IPS DF 6.9 (cell line): Measurements from ENCODE around the gene PTPRD.

Experiments
- DNase-seq: peaks from one replicate; pipeline ENCODE4 v3.0.0-alpha.2; 2013; ENCODE audit warnings: low read depth, low spot score
- H3K27ac ChIP-seq: one replicate; pipeline ENCODE4 v1.5.1; 2013; ENCODE audit warnings: low read length, control low read depth
- H3K27me3 ChIP-seq: 2 replicates; pipeline ENCODE4 v1.6.1; 2013; ENCODE audit warnings: mild to moderate bottlenecking, low read length; ENCODE audit not compliant: control insufficient read depth, insufficient read depth
- H3K36me3 ChIP-seq: 2 replicates; pipeline ENCODE4 v1.6.1; 2013; ENCODE audit warnings: low read length; ENCODE audit not compliant: control insufficient read depth, insufficient read depth
- H3K4me1 ChIP-seq: 2 replicates; pipeline ENCODE4 v1.6.1; 2013; ENCODE audit warnings: low read length; ENCODE audit not compliant: control insufficient read depth, insufficient read depth
- H3K4me3 ChIP-seq: 2 replicates; pipeline ENCODE4 v1.5.1; 2013; ENCODE audit warnings: mild to moderate bottlenecking, low read length
- H3K9me3 ChIP-seq: 2 replicates; pipeline ENCODE4 v1.6.1; 2013; ENCODE audit warnings: low read length, inconsistent platforms; ENCODE audit not compliant: control insufficient read depth, insufficient read depth
- WGBS: extraction: QIAGEN DNeasy Blood & Tissue Kit; methylation state at CpG from one replicate; pipeline ENCODE4 v1.1.7; 2013; ENCODE audit warnings: mixed read lengths, missing lambda C conversion rate; ENCODE audit not compliant: insufficient read length, insufficient coverage; 5-methylcytosine and 5-hydroxymethylcytosine counted together

Gene PTPRD

GRCh38 chr9:8401961-8402705 lies 2210.7 kb downstream of the PTPRD start:
- Histone ChIP-seq H3K36me3 (no peaks in the 10 kb centered on the region), H3K9me3 (no peaks in the 10 kb centered on the region), H3K27ac (no peak overlapping the region), H3K4me3 (no peak overlapping the region), H3K27me3 (no peaks in the 10 kb centered on the region), H3K4me1 (no peaks in the 10 kb centered on the region; the same call in 1 of the 2 replicates)
- DNase-seq = no peak
- no CpG with 5 or more reads among the region's 6 CpGs for WGBS

- DNase-seq = no peak
- no CpG with 5 or more reads among the region's 1 CpG for WGBS
- H3K4me3 ChIP-seq = no peak overlapping the region
- H3K36me3 ChIP-seq = no peaks in the 10 kb centered on the region
- H3K27ac ChIP-seq = no peak overlapping the region
- H3K9me3 ChIP-seq = no peaks in the 10 kb centered on the region
- no peaks in the 10 kb centered on the region for H3K27me3 ChIP-seq
- peaks cover under 1% of the 10 kb centered on the region; the same call in 1 of the 2 replicates for H3K4me1 ChIP-seq
Measured at GRCh38 chr9:8400378-8400777, 2212.4 kb downstream of the PTPRD start.

- no CpG with 5 or more reads among the region's 4 CpGs for WGBS
- DNase-seq = no peak
- Histone ChIP-seq H3K4me3 (no peak overlapping the region), H3K4me1 (peaks cover 3% of the 10 kb centered on the region), H3K36me3 (no peaks in the 10 kb centered on the region), H3K27me3 (no peaks in the 10 kb centered on the region), H3K9me3 (no peaks in the 10 kb centered on the region), H3K27ac (no peak overlapping the region)
Measured at GRCh38 chr9:8395022-8395421, 2217.8 kb downstream of the PTPRD start.

- Histone ChIP-seq H3K4me3 (no peak overlapping the region), H3K36me3 (no peaks in the 10 kb centered on the region), H3K27ac (no peak overlapping the region), H3K27me3 (no peaks in the 10 kb centered on the region), H3K9me3 (no peaks in the 10 kb centered on the region), H3K4me1 (peaks cover 3% of the 10 kb centered on the region)
- no peak for DNase-seq
- WGBS = no CpG with 5 or more reads among the region's 1 CpG
Measured at GRCh38 chr9:8394341-8394740, 2218.5 kb downstream of the PTPRD start.

GRCh38 chr9:8392866-8393265 lies 2219.9 kb downstream of the PTPRD start:
- Histone ChIP-seq H3K27me3 (no peaks in the 10 kb centered on the region), H3K9me3 (no peaks in the 10 kb centered on the region), H3K4me3 (no peak overlapping the region), H3K4me1 (peaks cover 3% of the 10 kb centered on the region), H3K27ac (no peak overlapping the region), H3K36me3 (no peaks in the 10 kb centered on the region)
- DNase-seq = no peak

GRCh38 chr9:8391566-8391965 lies 2221.2 kb downstream of the PTPRD start:
- Histone ChIP-seq H3K36me3 (no peaks in the 10 kb centered on the region), H3K4me1 (peaks cover 3% of the 10 kb centered on the region), H3K27ac (no peak overlapping the region), H3K9me3 (no peaks in the 10 kb centered on the region), H3K27me3 (no peaks in the 10 kb centered on the region), H3K4me3 (no peak overlapping the region)
- no peak for DNase-seq

- Histone ChIP-seq H3K9me3 (no peaks in the 10 kb centered on the region), H3K27ac (no peak overlapping the region)
Measured at GRCh38 chr9:8391132-8391531, 2221.7 kb downstream of the PTPRD start.

GRCh38 chr9:8390571-8390970 lies 2222.2 kb downstream of the PTPRD start:
- Histone ChIP-seq H3K27me3 (no peaks in the 10 kb centered on the region), H3K4me3 (no peak overlapping the region), H3K9me3 (no peaks in the 10 kb centered on the region), H3K27ac (no peak overlapping the region), H3K4me1 (peaks cover 3% of the 10 kb centered on the region), H3K36me3 (no peaks in the 10 kb centered on the region)
- no peak for DNase-seq

More at GRCh38 chr9:8391132-8391531, 2221.7 kb downstream of the PTPRD start:
- peaks cover 3% of the 10 kb centered on the region for H3K4me1 ChIP-seq
- no peak overlapping the region for H3K4me3 ChIP-seq
- no peak for DNase-seq
- no peaks in the 10 kb centered on the region for H3K27me3 ChIP-seq
- no peaks in the 10 kb centered on the region for H3K36me3 ChIP-seq
- WGBS = no CpG with 5 or more reads among the region's 4 CpGs

GRCh38 chr9:8389531-8389930 lies 2223.3 kb downstream of the PTPRD start:
- WGBS = no CpG with 5 or more reads among the region's 3 CpGs
- no peak overlapping the region for H3K4me3 ChIP-seq
- H3K9me3 ChIP-seq = no peaks in the 10 kb centered on the region
- H3K27me3 ChIP-seq = no peaks in the 10 kb centered on the region
- no peaks in the 10 kb centered on the region for H3K4me1 ChIP-seq
- DNase-seq = no peak
- no peaks in the 10 kb centered on the region for H3K36me3 ChIP-seq
- no peak overlapping the region for H3K27ac ChIP-seq

GRCh38 chr9:8388132-8388531 lies 2224.7 kb downstream of the PTPRD start:
- no peaks in the 10 kb centered on the region for H3K4me1 ChIP-seq
- no peaks in the 10 kb centered on the region for H3K9me3 ChIP-seq
- no peaks in the 10 kb centered on the region for H3K36me3 ChIP-seq
- DNase-seq = no peak
- H3K27me3 ChIP-seq = no peaks in the 10 kb centered on the region
- no CpG with 5 or more reads among the region's 1 CpG for WGBS
- H3K4me3 ChIP-seq = no peak overlapping the region
- no peak overlapping the region for H3K27ac ChIP-seq

- Histone ChIP-seq H3K27ac (no peak overlapping the region), H3K9me3 (no peaks in the 10 kb centered on the region), H3K4me1 (no peaks in the 10 kb centered on the region), H3K27me3 (no peaks in the 10 kb centered on the region), H3K36me3 (no peaks in the 10 kb centered on the region), H3K4me3 (no peak overlapping the region)
- DNase-seq = no peak
- WGBS = no CpG with 5 or more reads among the region's 3 CpGs
Measured at GRCh38 chr9:8384091-8384490, 2228.7 kb downstream of the PTPRD start.
